Measurements from ENCODE around the gene LINC01488.

LINC01488 gene

DNA sequence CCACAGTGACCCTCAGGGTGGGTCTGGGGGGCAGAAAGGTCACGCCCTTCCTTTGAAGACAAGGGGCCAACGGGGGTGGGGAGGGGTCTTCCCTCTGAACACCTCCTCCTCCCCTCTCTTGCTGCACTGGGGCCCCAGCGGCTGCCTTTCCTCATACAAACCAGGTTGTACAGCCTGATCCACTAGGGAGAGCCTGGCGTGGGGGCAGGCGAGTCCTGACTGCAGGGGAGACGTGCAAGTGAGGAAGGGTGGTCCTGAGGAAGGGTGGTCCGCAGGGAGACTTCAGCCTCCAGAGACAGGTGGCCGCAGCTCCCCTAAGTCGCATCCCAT lies 43.6 kb upstream of the LINC01488 start:
- no peak overlapping the region for H3K4me3 ChIP-seq (ENCODE audit: insufficient read depth in 1 of 2, low read depth in 1 of 2, low read length in 2 of 2)
- H2AK5ac ChIP-seq (ENCODE audit: low read length, severe bottlenecking): peak overlapping the region; percentile 87
- H2BK15ac ChIP-seq (ENCODE audit: low read depth, poor library complexity, severe bottlenecking): peak overlapping the region; percentile 83
- H4K91ac ChIP-seq (ENCODE audit: low read length): peak overlapping the region; percentile 44
- peak overlapping the region in 1 of 2 experiments; percentile 91 for H2BK12ac ChIP-seq (ENCODE audit: low read length in 2 of 2)
- H3K9ac ChIP-seq (ENCODE audit: low read length): no peak overlapping the region
- H3K4ac ChIP-seq (ENCODE audit: low read depth in 1 of 2, low read length in 2 of 2): peak overlapping the region in 1 of 2 experiments; percentile 49
- no peak overlapping the region for H2AFZ ChIP-seq (ENCODE audit: low read depth, low read length)
- no peak for DNase-seq
- H3K18ac ChIP-seq (ENCODE audit: low read depth in 1 of 2, low read length in 2 of 2): peak overlapping the region; percentile 30 to 34
- H2BK120ac ChIP-seq (ENCODE audit: low read depth, low read length): peak overlapping the region; percentile 71
- H2BK5ac ChIP-seq (ENCODE audit: low read depth, low read length, poor library complexity, severe bottlenecking): no peak overlapping the region
- H3K36me3 ChIP-seq (ENCODE audit: control insufficient read depth in 1 of 2, insufficient read depth in 2 of 2, low read depth in 1 of 2, low read length in 2 of 2): peaks cover 0 to 3% of the 10 kb centered on the region in 2 experiments
- H3K9me3 ChIP-seq (ENCODE audit: control insufficient read depth, low read length): no peaks in the 10 kb centered on the region
- H3K14ac ChIP-seq (ENCODE audit: low read length in 2 of 2): peak overlapping the region in 1 of 2 experiments; percentile 81
- H4K8ac ChIP-seq (ENCODE audit: low read length): peak overlapping the region; percentile 10
- 97% methylated on average over 8 of the region's 9 CpGs for WGBS
- no peak overlapping the region for H3K4me2 ChIP-seq (ENCODE audit: low read length, poor library complexity, severe bottlenecking)
- H3K27ac ChIP-seq (ENCODE audit: low read length, poor library complexity, severe bottlenecking): no peak overlapping the region
- H3K79me1 ChIP-seq (replicated peaks; ENCODE audit: low read length, poor library complexity, severe bottlenecking): no peaks in the 10 kb centered on the region
- H3K27me3 ChIP-seq (ENCODE audit: control insufficient read depth in 1 of 2, insufficient read depth in 1 of 2, low read length in 2 of 2): no peaks in the 10 kb centered on the region
- peaks cover 28% of the 10 kb centered on the region for H3K4me1 ChIP-seq (ENCODE audit: control insufficient read depth, insufficient read depth, low read depth, low read length)
- H3K23ac ChIP-seq (ENCODE audit: low read length in 2 of 2): no peak overlapping the region

DNA sequence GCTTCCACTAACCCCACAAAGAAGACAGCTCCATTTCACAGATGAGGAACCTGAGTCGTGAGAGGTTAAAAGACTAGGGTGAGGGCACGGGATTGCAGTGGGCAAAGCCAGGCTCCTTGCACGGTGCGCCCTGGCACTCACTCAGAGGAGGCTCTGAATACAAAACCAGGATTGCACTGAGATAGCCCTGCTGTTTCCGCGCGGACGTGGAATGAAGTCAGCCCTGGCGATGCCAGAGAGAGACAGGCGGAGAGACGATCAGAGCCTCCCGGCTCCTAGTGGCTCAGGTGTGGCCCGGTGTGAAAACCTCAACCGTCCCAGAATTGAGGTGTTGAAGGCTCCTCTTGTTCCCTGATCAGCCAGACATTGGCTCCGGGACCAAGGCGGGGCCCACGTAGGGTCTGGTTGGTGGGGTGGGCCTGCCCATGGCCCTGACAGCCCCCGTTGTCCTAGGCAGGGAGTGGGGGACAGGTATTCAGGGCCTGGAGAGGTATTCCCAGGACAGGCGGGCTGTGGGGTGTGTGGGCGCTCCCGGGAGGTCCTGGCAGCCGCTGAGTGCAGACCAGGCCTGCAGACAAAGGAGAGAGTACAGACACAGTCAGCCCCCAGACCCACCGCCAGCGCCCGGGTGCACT lies 43.1 kb upstream of the LINC01488 start:
- no peaks in the 10 kb centered on the region for H3K9me3 ChIP-seq (ENCODE audit: control insufficient read depth, low read length)
- H3K4me3 ChIP-seq (ENCODE audit: insufficient read depth in 1 of 2, low read depth in 1 of 2, low read length in 2 of 2): no peak overlapping the region
- 93% methylated on average over 25 of the region's 25 CpGs for WGBS
- H2BK120ac ChIP-seq (ENCODE audit: low read depth, low read length): no peak overlapping the region
- H3K4ac ChIP-seq (ENCODE audit: low read depth in 1 of 2, low read length in 2 of 2): peak overlapping the region in 1 of 2 experiments; percentile 40
- H3K9ac ChIP-seq (ENCODE audit: low read length): no peak overlapping the region
- H2BK15ac ChIP-seq (ENCODE audit: low read depth, poor library complexity, severe bottlenecking): peak overlapping the region; percentile 73
- H3K79me1 ChIP-seq (replicated peaks; ENCODE audit: low read length, poor library complexity, severe bottlenecking): no peaks in the 10 kb centered on the region
- peaks cover 0 to 3% of the 10 kb centered on the region in 2 experiments for H3K36me3 ChIP-seq (ENCODE audit: control insufficient read depth in 1 of 2, insufficient read depth in 2 of 2, low read depth in 1 of 2, low read length in 2 of 2)
- H4K8ac ChIP-seq (ENCODE audit: low read length): no peak overlapping the region
- no peak overlapping the region for H3K4me2 ChIP-seq (ENCODE audit: low read length, poor library complexity, severe bottlenecking)
- no peak overlapping the region for H3K27ac ChIP-seq (ENCODE audit: low read length, poor library complexity, severe bottlenecking)
- H2BK5ac ChIP-seq (ENCODE audit: low read depth, low read length, poor library complexity, severe bottlenecking): no peak overlapping the region
- no peaks in the 10 kb centered on the region for H3K27me3 ChIP-seq (ENCODE audit: control insufficient read depth in 1 of 2, insufficient read depth in 1 of 2, low read length in 2 of 2)
- H3K14ac ChIP-seq (ENCODE audit: low read length in 2 of 2): peak overlapping the region in 1 of 2 experiments; percentile 26
- H2BK12ac ChIP-seq (ENCODE audit: low read length in 2 of 2): peak overlapping the region; percentile 31 to 91
- H3K18ac ChIP-seq (ENCODE audit: low read depth in 1 of 2, low read length in 2 of 2): peak overlapping the region in 1 of 2 experiments; percentile 46
- H2AFZ ChIP-seq (ENCODE audit: low read depth, low read length): no peak overlapping the region
- DNase-seq: no peak
- no peak overlapping the region for H3K23ac ChIP-seq (ENCODE audit: low read length in 2 of 2)
- peaks cover 30% of the 10 kb centered on the region for H3K4me1 ChIP-seq (ENCODE audit: control insufficient read depth, insufficient read depth, low read depth, low read length)
- H4K91ac ChIP-seq (ENCODE audit: low read length): peak overlapping the region; percentile 44
- H2AK5ac ChIP-seq (ENCODE audit: low read length, severe bottlenecking): peak overlapping the region; percentile 87

DNA sequence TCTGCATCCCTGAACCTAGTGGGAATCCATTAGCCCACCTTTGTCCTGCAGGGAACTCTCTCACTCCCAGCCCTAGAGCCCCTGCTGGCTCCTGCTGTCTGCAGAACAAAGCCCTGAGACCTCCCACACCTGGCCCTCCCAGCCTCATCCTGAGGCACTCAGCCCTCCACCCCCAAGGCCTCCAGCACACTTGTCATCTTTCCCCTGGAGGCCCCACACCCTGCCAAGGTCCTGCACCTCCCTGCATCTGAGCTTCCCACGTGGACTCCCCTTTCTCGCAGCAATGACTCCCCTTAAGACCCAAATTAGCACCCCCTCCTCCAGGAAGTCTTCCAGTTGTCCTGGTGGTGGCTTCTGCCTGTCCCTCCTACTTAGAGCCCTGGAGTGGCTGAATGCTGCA lies 42.3 kb upstream of the LINC01488 start:
- H3K27me3 ChIP-seq (ENCODE audit: control insufficient read depth in 1 of 2, insufficient read depth in 1 of 2, low read length in 2 of 2): no peaks in the 10 kb centered on the region
- no peak overlapping the region for H3K4me3 ChIP-seq (ENCODE audit: insufficient read depth in 1 of 2, low read depth in 1 of 2, low read length in 2 of 2)
- peak overlapping the region; percentile 24 to 35 for H3K18ac ChIP-seq (ENCODE audit: low read depth in 1 of 2, low read length in 2 of 2)
- no peak overlapping the region for H2BK5ac ChIP-seq (ENCODE audit: low read depth, low read length, poor library complexity, severe bottlenecking)
- H3K9me3 ChIP-seq (ENCODE audit: control insufficient read depth, low read length): no peaks in the 10 kb centered on the region
- no peaks in the 10 kb centered on the region for H3K79me1 ChIP-seq (replicated peaks; ENCODE audit: low read length, poor library complexity, severe bottlenecking)
- H3K4ac ChIP-seq (ENCODE audit: low read depth in 1 of 2, low read length in 2 of 2): no peak overlapping the region
- no peak for DNase-seq
- H4K91ac ChIP-seq (ENCODE audit: low read length): no peak overlapping the region
- H3K14ac ChIP-seq (ENCODE audit: low read length in 2 of 2): no peak overlapping the region
- H3K27ac ChIP-seq (ENCODE audit: low read length, poor library complexity, severe bottlenecking): no peak overlapping the region
- H3K23ac ChIP-seq (ENCODE audit: low read length in 2 of 2): no peak overlapping the region
- no peak overlapping the region for H4K8ac ChIP-seq (ENCODE audit: low read length)
- peaks cover 0 to 3% of the 10 kb centered on the region in 2 experiments for H3K36me3 ChIP-seq (ENCODE audit: control insufficient read depth in 1 of 2, insufficient read depth in 2 of 2, low read depth in 1 of 2, low read length in 2 of 2)
- H2BK120ac ChIP-seq (ENCODE audit: low read depth, low read length): no peak overlapping the region
- H3K4me2 ChIP-seq (ENCODE audit: low read length, poor library complexity, severe bottlenecking): no peak overlapping the region
- no peak overlapping the region for H2AK5ac ChIP-seq (ENCODE audit: low read length, severe bottlenecking)
- no peak overlapping the region for H3K9ac ChIP-seq (ENCODE audit: low read length)
- peaks cover 37% of the 10 kb centered on the region for H3K4me1 ChIP-seq (ENCODE audit: control insufficient read depth, insufficient read depth, low read depth, low read length)
- WGBS: 56% methylated on average over 2 of the region's 2 CpGs
- peak overlapping the region; percentile 60 for H2BK15ac ChIP-seq (ENCODE audit: low read depth, poor library complexity, severe bottlenecking)
- H2AFZ ChIP-seq (ENCODE audit: low read depth, low read length): no peak overlapping the region
- H2BK12ac ChIP-seq (ENCODE audit: low read length in 2 of 2): peak overlapping the region in 1 of 2 experiments; percentile 87

DNA sequence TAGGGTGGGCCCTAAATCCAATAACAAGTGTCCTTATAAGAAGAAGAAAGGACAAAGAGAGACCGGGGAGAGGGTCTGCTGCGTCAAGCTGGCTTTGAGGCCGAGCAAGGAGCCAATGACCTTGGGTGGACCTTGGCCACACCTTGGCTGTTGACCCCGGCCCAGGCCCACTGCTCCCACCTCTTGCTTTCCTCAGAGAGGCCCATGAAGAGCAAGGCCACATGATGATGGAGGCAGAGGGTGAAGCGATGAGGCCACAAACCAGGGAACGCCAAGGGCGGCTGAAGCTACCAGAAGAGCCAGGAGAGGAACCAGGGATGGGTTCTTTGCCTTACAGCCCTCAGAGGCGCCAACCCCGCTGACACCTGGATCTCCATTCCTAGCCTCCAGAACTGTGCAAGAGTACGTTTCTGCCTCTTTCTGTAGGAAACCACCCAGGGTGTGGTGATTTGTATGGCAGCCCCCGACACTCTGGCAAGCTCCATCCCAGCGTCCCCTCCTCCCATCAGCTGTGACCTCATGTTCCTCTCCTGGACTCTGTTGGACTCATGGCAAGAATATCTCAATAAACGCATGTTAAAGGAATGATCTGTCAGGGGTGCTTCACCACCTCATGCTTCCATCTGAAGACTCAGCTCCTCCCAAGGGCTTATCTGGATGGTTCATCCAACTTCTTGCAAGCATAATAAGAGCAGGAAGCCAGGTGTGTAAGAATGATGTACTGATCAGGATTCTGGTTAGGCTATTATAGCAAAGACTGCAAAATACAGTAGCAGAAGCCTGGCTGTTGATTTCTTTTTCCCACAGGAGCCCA lies 41.6 kb upstream of the LINC01488 start:
- Histone ChIP-seq H3K27me3 (ENCODE audit: control insufficient read depth in 1 of 2, insufficient read depth in 1 of 2, low read length in 2 of 2) (no peaks in the 10 kb centered on the region), H3K14ac (ENCODE audit: low read length in 2 of 2) (peak overlapping the region in 1 of 2 experiments; percentile 7), H3K79me1 (replicated peaks; ENCODE audit: low read length, poor library complexity, severe bottlenecking) (no peaks in the 10 kb centered on the region), H2BK12ac (ENCODE audit: low read length in 2 of 2) (peak overlapping the region; percentile 33 to 38), H3K4ac (ENCODE audit: low read depth in 1 of 2, low read length in 2 of 2) (peak overlapping the region in 1 of 2 experiments; percentile 30), H2BK120ac (ENCODE audit: low read depth, low read length) (peak overlapping the region; percentile 66), H3K4me1 (ENCODE audit: control insufficient read depth, insufficient read depth, low read depth, low read length) (peaks cover 43% of the 10 kb centered on the region), H3K27ac (ENCODE audit: low read length, poor library complexity, severe bottlenecking) (no peak overlapping the region), H3K4me3 (ENCODE audit: insufficient read depth in 1 of 2, low read depth in 1 of 2, low read length in 2 of 2) (no peak overlapping the region), H3K23ac (ENCODE audit: low read length in 2 of 2) (no peak overlapping the region), H3K18ac (ENCODE audit: low read depth in 1 of 2, low read length in 2 of 2) (peak overlapping the region in 1 of 2 experiments; percentile 35), H2AK5ac (ENCODE audit: low read length, severe bottlenecking) (no peak overlapping the region), H4K8ac (ENCODE audit: low read length) (no peak overlapping the region), H3K9ac (ENCODE audit: low read length) (no peak overlapping the region), H2BK15ac (ENCODE audit: low read depth, poor library complexity, severe bottlenecking) (no peak overlapping the region), H2BK5ac (ENCODE audit: low read depth, low read length, poor library complexity, severe bottlenecking) (no peak overlapping the region), H4K91ac (ENCODE audit: low read length) (no peak overlapping the region), H3K36me3 (ENCODE audit: control insufficient read depth in 1 of 2, insufficient read depth in 2 of 2, low read depth in 1 of 2, low read length in 2 of 2) (peaks cover 0 to 3% of the 10 kb centered on the region in 2 experiments), H3K9me3 (ENCODE audit: control insufficient read depth, low read length) (no peaks in the 10 kb centered on the region), H3K4me2 (ENCODE audit: low read length, poor library complexity, severe bottlenecking) (no peak overlapping the region), H2AFZ (ENCODE audit: low read depth, low read length) (no peak overlapping the region)
- no peak for DNase-seq
- WGBS: 95% methylated on average over 13 of the region's 13 CpGs
